GM12878 (cell line): ENCODE results near the gene IRF4. TPM values are rescaled to one million over a fixed set of nuclear protein-coding genes. Genes with fewer than 3 reads are reported as not detected.

Source experiments
- ATAC-seq: fragments of 200-7000 bp; cut with Tn5 transposase; 3 replicates; pipeline ENCODE4 v1.9.1; 2020; ENCODE audit warnings: mild to moderate bottlenecking, moderate library complexity
- BruUV-seq: library from RNA; stranded (reverse); fragments of 400-500 nt; replicated peaks from 2 replicates; lab custom pipeline; 2021; lab: Mats Ljungman, UMichigan
- CTCF ChIA-PET: fragments of 300-600 bp; sonication (Branson Sonifier 250); formaldehyde crosslinking; extraction: SDS; loops from one replicate; lab custom pipeline; 2021; ENCODE audit warnings: inconsistent platforms; lab: Yijun Ruan, JAX
- POLR2A ChIA-PET: fragments of 350-600 bp; formaldehyde crosslinking; extraction: SDS; loops from one replicate; lab custom pipeline; 2021; ENCODE audit warnings: inconsistent platforms; lab: Charles Lee
- RAD21 ChIA-PET: fragments of 300-600 bp; sonication (Branson Sonifier 250); formaldehyde crosslinking; loops from one replicate; lab custom pipeline; 2023; ENCODE audit warnings: antibody characterized with exemption; ENCODE audit not compliant: unreplicated experiment; lab: Charles Lee
- SMC1A ChIA-PET: fragments of 300-600 bp; sonication (Branson Sonifier 250); formaldehyde crosslinking; loops from one replicate; lab custom pipeline; 2023; ENCODE audit not compliant: unreplicated experiment, uncharacterized antibody; lab: Charles Lee
- DNase-seq: peaks from one replicate; pipeline ENCODE4 v3.0.0-alpha.2; 2011; ENCODE audit warnings: low read depth, low spot score
- FAIRE-seq: peaks from 3 replicates; lab custom pipeline; 2011; peaks lifted over from hg19 to GRCh38; lab: Jason Lieb, UNC
- H2AFZ ChIP-seq: 2 replicates; pipeline ENCODE4 v1.6.0; 2011; ENCODE audit warnings: low read depth, low read length, control low read depth; ENCODE audit not compliant: control insufficient read depth
- H3K27ac ChIP-seq: 2 replicates; pipeline ENCODE4 v1.5.1; 2011; ENCODE audit warnings: control low read depth; ENCODE audit not compliant: control insufficient read depth, insufficient read depth
- H3K27me3 ChIP-seq, 2 experiments: replicated peaks in 1 of 2; 2 replicates each; pipeline versions ENCODE4 v1.6.0 to v1.6.1; 2011; ENCODE audit warnings: low read length in 1 of 2; ENCODE audit not compliant: control insufficient read depth in 2 of 2, insufficient read depth in 2 of 2
- H3K36me3 ChIP-seq, 2 experiments: 2 replicates each; pipeline ENCODE4 v1.5.1; 2011; ENCODE audit warnings: low read length in 1 of 2; ENCODE audit not compliant: control insufficient read depth in 2 of 2, insufficient read depth in 2 of 2
- H3K4me1 ChIP-seq: 2 replicates; pipeline ENCODE4 v1.6.1; 2011; ENCODE audit warnings: mild to moderate bottlenecking, low read length, moderate library complexity, mixed read lengths; ENCODE audit not compliant: control insufficient read depth, insufficient read depth
- H3K4me2 ChIP-seq: 2 replicates; pipeline ENCODE4 v1.6.0; 2011; ENCODE audit warnings: control low read depth; ENCODE audit not compliant: control insufficient read depth, insufficient read depth
- H3K4me3 ChIP-seq: fragments of 200-600 bp; sonication (generic); 2 replicates; pipeline ENCODE4 v1.5.1; 2016
- H3K79me2 ChIP-seq: 2 replicates; pipeline ENCODE4 v1.6.0; 2011; ENCODE audit warnings: low read length; ENCODE audit not compliant: control insufficient read depth, insufficient read depth
- H3K9ac ChIP-seq: 2 replicates; pipeline ENCODE4 v1.8.0; 2011; ENCODE audit warnings: low read length, control low read depth, mixed read lengths; ENCODE audit not compliant: control insufficient read depth, insufficient read depth
- H3K9me3 ChIP-seq: replicated peaks from 3 replicates; pipeline ENCODE4 v1.5.1; 2011; ENCODE audit warnings: mild to moderate bottlenecking, low read length; ENCODE audit not compliant: control insufficient read depth, insufficient read depth
- H4K20me1 ChIP-seq: 2 replicates; pipeline ENCODE4 v1.6.0; 2011; ENCODE audit not compliant: control insufficient read depth, insufficient read depth
- CBX5 ChIP-seq: sonication (generic); IDR thresholded peaks from 2 replicates; pipeline ENCODE4 v1.6.1; 2016; ENCODE audit warnings: low read depth, moderate library complexity, mild to moderate bottlenecking, inconsistent platforms
- CHD2 ChIP-seq: IDR thresholded peaks from 2 replicates; pipeline ENCODE4 v1.6.1; 2011; ENCODE audit warnings: low read depth, low read length, improper control_type of control experiment, borderline replicate concordance
- KDM1A ChIP-seq: fragments of 200-600 bp; sonication (generic); IDR thresholded peaks from 2 replicates; pipeline ENCODE4 v1.6.1; 2016; ENCODE audit warnings: borderline replicate concordance
- TCF3 ChIP-seq: IDR thresholded peaks from 2 replicates; pipeline ENCODE4 v1.6.1; 2012; ENCODE audit warnings: low read depth, mild to moderate bottlenecking, low read length, borderline replicate concordance; ENCODE audit not compliant: insufficient read depth
- WGBS: methylation state at CpG from one replicate; pipeline ENCODE4 v1.1.6; 2016; ENCODE audit warnings: low lambda C conversion rate; ENCODE audit not compliant: insufficient replicate concordance, insufficient coverage; ENCODE audit errors: missing lambda C conversion rate; 5-methylcytosine and 5-hydroxymethylcytosine counted together
- in situ Hi-C: fragments of 300-500 bp; cut with MboI; formaldehyde crosslinking; loops from 9 replicates; pipeline ENCODE4 v1.14.3; 2018; ENCODE audit warnings: mixed read lengths
- intact Hi-C: fragments of 100-400 bp; cut with micrococcal nuclease; formaldehyde crosslinking; loops from one replicate; pipeline ENCODE4 v1.14.2; 2022; ENCODE audit not compliant: unreplicated experiment
- polyA plus RNA-seq, 11 experiments: library from polyadenylated mRNA; depleted of rRNA in 4 of 11; unstranded in 6 of 11; stranded (reverse) in 5 of 11; fragments of >200 nt; fragmentation: Nextera tagmentation in 4 of 11; fragmentation: Illumina TruSeq in 1 of 11; extraction: Ambion mirVana in 4 of 11; extraction: Trizol in 1 of 11; gene quantifications; 1 replicate in 1 of 11; 2 replicates in 10 of 11; pipeline versions ENCODE4 v1.2.1 to v1.2.3, GENCODE V29; 2011 to 2016; ENCODE audit warnings: inconsistent platforms in 2 of 11, missing spikeins in 2 of 11, low read depth in 1 of 11
- total RNA-seq, 4 experiments: library from RNA; depleted of rRNA in 3 of 4; stranded (reverse); fragments of >200 nt in 3 of 4; fragmentation: Illumina TruSeq in 1 of 4; extraction: Trizol in 1 of 4; gene quantifications; 2 replicates each; pipeline versions ENCODE4 v1.2.1 to v1.2.3, GENCODE V29; 2013 to 2021
- TF ChIP-seq, protein P1 (sequence below): fragments of 450-650 bp; IDR thresholded peaks from 2 replicates; pipeline ENCODE4 v1.6.1; 2017; ENCODE audit warnings: antibody characterized with exemption, mild to moderate bottlenecking, moderate library complexity

The IRF4 gene
- total and polyA plus RNA-seq, 10 of the 15 experiments (the other 5 are each of a cell fraction or from before 2014, with no cell fraction given) = 50.0 to 495 (median 257) TPM

DNA sequence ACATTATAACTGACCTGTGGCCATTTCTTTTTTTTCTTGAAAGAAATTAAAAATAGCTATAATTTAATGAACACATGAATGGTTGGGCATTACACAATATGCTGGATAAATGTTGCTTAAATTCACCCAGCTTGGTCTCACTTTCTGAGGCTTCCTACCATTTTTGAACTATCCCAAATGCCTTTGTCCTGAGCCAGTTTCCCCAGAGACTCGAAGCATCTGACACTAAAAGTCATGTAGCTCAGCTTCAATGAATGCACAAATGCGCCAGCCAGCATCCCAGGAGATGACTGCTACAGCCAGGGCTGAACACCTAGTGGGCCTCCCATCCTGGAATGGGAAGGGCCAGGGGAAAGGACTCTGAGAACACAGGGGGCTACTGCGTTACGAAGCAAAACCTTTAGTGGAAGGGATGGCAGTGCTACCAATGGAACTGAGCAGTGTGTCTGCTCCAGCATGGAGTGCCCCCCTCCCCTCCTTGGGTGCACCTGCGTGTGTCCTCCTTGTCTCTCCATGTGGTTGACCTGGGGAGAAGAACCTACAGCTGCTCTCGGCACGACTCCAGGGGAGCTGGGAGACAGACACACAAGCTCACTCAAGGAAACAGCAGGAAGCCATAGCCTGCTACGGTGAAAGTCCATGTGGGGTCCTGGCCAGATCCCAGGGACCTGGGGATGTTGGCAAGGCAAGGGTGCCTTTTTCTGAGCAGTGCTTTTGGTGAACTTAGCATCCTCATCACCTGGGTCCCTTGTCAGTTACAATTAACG is 60.9 kb downstream of the IRF4 start:
- H3K27ac ChIP-seq = no peak overlapping the region
- no peak overlapping the region for H2AFZ ChIP-seq
- no peaks in the 10 kb centered on the region for H3K36me3 ChIP-seq
- in situ Hi-C loops = no loop called here
- H4K20me1 ChIP-seq = no peaks in the 10 kb centered on the region
- 34% methylated on average over 9 of the region's 9 CpGs for WGBS
- no peak overlapping the region for H3K4me3 ChIP-seq
- no peak for FAIRE-seq
- POLR2A ChIA-PET = no interaction called here
- H3K9me3 ChIP-seq = no peaks in the 10 kb centered on the region; the same call in 2 of the 3 replicates
- RAD21 ChIA-PET = no interaction called here
- H3K79me2 ChIP-seq = no peaks in the 10 kb centered on the region
- TF ChIP-seq CHD2 = no peak
- TF ChIP-seq, protein P1, sequence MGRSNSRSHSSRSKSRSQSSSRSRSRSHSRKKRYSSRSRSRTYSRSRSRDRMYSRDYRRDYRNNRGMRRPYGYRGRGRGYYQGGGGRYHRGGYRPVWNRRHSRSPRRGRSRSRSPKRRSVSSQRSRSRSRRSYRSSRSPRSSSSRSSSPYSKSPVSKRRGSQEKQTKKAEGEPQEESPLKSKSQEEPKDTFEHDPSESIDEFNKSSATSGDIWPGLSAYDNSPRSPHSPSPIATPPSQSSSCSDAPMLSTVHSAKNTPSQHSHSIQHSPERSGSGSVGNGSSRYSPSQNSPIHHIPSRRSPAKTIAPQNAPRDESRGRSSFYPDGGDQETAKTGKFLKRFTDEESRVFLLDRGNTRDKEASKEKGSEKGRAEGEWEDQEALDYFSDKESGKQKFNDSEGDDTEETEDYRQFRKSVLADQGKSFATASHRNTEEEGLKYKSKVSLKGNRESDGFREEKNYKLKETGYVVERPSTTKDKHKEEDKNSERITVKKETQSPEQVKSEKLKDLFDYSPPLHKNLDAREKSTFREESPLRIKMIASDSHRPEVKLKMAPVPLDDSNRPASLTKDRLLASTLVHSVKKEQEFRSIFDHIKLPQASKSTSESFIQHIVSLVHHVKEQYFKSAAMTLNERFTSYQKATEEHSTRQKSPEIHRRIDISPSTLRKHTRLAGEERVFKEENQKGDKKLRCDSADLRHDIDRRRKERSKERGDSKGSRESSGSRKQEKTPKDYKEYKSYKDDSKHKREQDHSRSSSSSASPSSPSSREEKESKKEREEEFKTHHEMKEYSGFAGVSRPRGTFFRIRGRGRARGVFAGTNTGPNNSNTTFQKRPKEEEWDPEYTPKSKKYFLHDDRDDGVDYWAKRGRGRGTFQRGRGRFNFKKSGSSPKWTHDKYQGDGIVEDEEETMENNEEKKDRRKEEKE = no peak
- TF ChIP-seq TCF3 = no peak
- TF ChIP-seq KDM1A = no peak
- TF ChIP-seq CBX5 = no peak
- TF ChIP-seq, all 136 proteins: peak for 0
- no TSS peak for BruUV-seq
- intact Hi-C loops = no loop called here
- no peak overlapping the region for H3K4me2 ChIP-seq
- ATAC-seq (no peak), DNase-seq (no peak)
- no peak overlapping the region for H3K9ac ChIP-seq
- ChIA-PET SMC1A (no interaction called here), CTCF (no interaction called here)
- peaks cover 5% of the 10 kb centered on the region; the same call in 1 of the 2 replicates for H3K4me1 ChIP-seq
- 0 out of 4 replicates have a peak, but pooled peaks cover 0 to 5% of the 10 kb centered on the region in 2 experiments for H3K27me3 ChIP-seq
